Epithelial cell of esophagus (primary cell): Measurements from ENCODE around the gene RPTOR.

Experiments
- DNase-seq: peaks from one replicate; pipeline ENCODE4 v3.0.0; 2010; ENCODE audit warnings: low read depth
- H3K4me3 ChIP-seq: 2 replicates; pipeline ENCODE4 v1.5.1; 2011; ENCODE audit warnings: mild to moderate bottlenecking, low read length, control low read depth
- TF ChIP-seq, protein P1 (sequence below): IDR thresholded peaks from 2 replicates; pipeline ENCODE4 v1.5.1; 2011; ENCODE audit warnings: low read depth, mild to moderate bottlenecking, low read length, control low read depth, inconsistent platforms; ENCODE audit not compliant: insufficient read depth; ENCODE audit errors: missing control alignments

Gene RPTOR

DNA sequence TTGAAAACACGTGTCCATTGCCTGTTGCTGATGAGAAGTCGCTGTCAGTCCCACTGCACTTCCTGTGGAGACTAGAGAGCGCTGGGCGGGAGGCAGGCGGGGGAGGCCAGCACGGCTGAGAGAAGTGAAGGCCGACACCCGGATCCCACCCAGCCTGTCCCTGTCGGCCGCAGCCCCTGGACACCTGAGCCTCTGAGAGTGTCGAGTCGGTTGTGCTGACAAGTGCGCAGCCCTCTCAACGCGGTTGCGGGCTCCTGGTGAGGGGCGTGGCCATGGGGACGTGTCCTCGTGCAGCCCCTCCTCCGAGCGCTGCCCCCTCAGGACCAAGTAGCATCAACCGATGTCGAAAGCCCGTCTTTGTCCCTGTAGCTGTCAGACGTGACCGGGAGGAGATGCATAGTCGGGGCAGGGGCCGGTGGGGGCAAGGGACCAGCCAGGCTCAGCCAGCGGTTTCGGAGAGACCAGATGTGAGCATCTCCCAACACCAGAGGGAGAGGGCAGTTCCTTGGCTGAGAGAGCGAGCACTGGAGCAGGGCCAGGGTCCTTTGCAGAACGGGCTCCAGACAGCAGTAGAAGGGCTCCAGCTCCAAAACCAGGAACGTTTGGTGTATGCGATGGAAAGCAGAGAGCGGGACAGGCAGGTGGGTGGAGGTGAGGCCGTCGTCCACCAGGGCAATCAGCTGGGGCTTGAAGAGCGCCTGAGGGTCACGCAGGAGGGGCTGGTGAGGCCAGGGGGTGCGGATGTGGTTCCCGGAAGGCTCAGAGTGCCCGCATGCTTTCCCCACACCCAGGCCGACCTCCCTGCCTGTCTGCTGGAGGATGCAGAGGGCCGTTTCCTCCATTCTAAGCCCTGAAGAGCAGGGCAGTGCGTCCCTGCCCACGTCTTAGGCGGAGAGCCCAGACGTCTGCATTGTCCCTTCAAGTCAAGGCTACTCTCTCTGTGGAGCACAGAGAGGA, 403.7 kb downstream of the RPTOR start:
- no peak for DNase-seq
- TF ChIP-seq, protein P1, sequence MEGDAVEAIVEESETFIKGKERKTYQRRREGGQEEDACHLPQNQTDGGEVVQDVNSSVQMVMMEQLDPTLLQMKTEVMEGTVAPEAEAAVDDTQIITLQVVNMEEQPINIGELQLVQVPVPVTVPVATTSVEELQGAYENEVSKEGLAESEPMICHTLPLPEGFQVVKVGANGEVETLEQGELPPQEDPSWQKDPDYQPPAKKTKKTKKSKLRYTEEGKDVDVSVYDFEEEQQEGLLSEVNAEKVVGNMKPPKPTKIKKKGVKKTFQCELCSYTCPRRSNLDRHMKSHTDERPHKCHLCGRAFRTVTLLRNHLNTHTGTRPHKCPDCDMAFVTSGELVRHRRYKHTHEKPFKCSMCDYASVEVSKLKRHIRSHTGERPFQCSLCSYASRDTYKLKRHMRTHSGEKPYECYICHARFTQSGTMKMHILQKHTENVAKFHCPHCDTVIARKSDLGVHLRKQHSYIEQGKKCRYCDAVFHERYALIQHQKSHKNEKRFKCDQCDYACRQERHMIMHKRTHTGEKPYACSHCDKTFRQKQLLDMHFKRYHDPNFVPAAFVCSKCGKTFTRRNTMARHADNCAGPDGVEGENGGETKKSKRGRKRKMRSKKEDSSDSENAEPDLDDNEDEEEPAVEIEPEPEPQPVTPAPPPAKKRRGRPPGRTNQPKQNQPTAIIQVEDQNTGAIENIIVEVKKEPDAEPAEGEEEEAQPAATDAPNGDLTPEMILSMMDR = no peak
- no peak overlapping the region for H3K4me3 ChIP-seq

DNA sequence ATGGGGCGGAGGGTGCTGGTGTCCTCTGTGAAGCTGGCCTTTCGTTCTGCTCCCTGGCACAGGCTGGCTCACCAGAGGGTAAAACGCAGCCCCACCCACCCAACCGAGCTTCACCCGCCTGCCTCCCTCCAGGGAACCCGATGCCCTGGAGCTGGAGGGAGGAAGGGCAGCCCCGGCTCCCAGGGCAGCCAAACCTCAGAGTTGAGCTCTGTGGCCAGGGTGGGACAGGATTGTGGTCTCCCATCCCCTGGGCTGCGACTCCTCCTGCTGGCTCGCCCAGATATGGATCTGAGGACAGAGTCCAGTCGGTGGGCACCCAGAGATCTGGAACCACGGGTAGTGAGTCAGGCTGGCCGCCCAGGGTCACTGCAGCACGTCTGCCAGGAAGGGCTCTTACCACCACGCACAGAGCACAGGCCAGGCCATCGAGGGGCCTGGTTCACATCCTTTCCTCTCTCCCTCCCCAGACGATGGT, 404.4 kb downstream of the RPTOR start:
- TF ChIP-seq, protein P1 = no peak
- no peak overlapping the region for H3K4me3 ChIP-seq
- no peak for DNase-seq

DNA sequence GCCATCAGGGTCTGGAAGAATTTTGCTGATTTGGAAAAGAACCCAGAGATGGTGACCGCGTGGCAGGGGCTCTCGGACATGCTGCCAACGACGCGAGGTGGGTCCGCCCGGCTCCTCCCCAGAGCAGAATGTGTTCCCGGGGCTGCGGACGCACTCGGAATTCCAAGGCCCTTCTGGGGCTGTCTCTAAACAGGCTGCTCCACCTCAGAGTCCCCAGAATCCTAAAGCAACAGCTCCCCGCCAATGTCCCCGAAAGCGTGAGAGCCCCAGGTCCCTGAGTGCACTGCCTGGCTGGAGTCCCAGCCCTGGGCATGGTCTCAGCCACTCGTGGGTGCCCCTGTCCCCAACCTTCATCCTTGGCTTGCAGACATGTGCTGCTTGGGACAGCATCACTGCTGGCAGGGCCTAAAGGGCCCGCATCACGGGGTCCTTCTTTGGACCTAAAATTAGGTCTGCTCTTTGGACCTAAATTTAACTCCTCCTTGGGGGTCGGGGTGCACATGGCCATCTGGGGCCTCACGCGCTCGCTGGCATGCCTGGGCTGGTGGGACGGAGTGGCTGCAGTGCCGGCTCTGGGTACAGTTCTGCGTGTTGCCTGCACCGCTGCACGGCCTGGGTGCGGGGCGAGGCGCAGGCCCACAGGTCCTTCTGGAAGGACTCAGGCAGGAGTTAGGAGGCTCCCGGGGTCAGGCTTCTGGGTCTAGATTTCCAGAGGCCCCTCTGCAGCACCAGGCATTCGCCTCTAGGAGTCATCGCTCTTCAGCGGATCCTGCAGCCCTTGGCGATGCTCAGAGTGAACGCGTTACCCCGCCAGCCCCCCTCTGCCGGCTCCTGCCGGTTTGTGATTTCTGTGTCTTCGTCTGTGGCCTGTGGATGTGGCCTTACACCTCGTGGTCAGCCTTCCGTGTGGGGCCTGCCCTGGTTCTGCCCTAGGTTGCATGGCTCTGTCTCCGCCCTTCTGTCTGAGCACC, 405.1 kb downstream of the RPTOR start:
- no peak for DNase-seq
- TF ChIP-seq, protein P1 = no peak

DNA sequence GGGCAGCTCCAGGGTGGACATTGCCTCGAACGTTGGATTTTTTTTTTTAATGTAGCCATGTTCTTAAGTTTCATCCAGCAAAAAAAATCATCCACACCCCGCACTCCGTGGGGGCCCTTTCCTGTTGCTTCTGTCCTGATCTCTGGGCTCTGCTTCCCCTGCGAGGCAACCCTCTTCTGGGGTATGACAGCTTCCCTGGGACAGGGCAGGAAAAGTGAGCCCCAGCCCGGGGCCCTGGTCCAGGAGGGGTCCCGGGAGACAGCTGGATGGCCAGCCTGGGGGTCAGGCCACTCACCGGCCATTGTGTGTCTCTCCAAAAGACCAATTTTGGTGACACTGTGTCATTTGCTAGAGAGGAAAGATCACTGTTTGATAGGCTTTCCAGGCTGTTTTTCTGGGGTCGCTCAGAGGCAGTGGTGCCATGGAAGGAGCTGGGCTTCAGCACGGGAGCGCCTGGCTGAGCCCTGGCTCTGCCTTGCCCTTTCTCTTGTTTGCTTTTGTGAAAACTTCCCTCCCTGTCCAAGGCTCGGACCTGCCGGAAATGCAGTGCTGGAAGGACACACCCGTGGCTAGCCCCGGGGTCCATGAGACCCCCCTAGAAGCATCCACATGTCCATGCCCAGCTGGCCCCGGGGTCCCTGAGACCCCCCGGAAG, 406.0 kb downstream of the RPTOR start:
- no peak overlapping the region for H3K4me3 ChIP-seq
- DNase-seq = no peak
- TF ChIP-seq, protein P1 = no peak

More for the DNA sequence above, 405.1 kb downstream of the RPTOR start:
- H3K4me3 ChIP-seq = no peak overlapping the region

DNA sequence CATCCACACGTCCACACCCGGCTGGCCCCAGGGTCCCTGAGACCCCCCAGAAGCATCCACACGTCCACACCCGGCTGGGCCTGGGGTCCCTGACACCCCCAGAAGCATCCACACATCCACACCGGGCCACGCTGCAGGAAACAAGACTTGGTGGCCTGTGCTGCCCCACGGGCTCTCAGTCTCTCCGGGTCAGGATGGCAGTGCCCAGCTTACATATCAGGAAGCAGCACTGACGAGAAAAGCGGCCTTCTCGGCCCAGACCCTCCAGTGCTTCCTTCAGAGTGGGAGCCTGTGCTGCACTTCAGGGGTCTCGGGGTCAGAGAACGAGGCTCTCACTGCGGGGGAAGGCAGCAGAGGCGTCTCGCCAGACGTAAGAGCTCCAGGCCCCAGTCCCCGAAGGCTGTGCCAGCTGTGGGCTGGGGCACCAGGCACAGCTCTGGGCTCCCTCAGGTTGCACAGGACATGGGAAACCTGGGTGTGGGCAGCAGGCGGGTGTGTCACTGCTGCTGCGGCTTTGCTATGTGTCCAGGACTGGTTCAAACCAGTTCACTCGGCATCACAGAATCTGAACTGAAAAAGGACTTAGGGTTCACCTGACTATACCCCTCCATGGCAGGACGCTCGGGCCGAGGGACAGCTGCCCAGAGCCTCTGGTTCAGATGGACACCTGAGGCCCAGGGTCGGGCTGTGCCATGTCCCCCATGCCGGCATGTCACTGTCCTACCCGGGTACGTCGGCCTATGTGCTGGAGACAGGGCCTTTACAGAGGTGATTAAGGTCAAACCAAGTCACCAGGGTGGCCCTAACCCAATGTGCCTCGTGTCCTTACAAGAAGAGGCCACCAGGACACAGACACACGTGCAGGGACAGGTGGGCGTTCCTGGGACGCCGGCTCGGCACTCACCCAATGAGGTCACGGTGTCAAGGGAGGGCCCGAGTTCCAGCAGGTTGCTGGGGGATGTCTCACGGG, 406.8 kb downstream of the RPTOR start:
- DNase-seq = no peak
- H3K4me3 ChIP-seq = no peak overlapping the region
- TF ChIP-seq, protein P1 = no peak
